HG02588 (cell line): ENCODE measurements around the gene SGMS2.

Source experiments
- ATAC-seq: cut with Tn5 transposase; IDR thresholded peaks from one replicate; pipeline ENCODE4 v1.9.1; 2021; ENCODE audit warnings: mild to moderate bottlenecking, moderate library complexity; ENCODE audit not compliant: unreplicated experiment

Gene SGMS2

GRCh38 chr4:107828315-107829090, 3.8 kb downstream of the SGMS2 start:
- ATAC-seq, result no peak

GRCh38 chr4:107831140-107831539, 6.4 kb downstream of the SGMS2 start:
- ATAC-seq, result no peak

- no peak for ATAC-seq
Measured at GRCh38 chr4:107832275-107832807, 7.6 kb downstream of the SGMS2 start.

GRCh38 chr4:107834241-107834794, 9.6 kb downstream of the SGMS2 start:
- no peak for ATAC-seq

- no peak for ATAC-seq
Measured at GRCh38 chr4:107835406-107835805, 10.7 kb downstream of the SGMS2 start.

GRCh38 chr4:107837317-107837716, 12.6 kb downstream of the SGMS2 start:
- no peak for ATAC-seq

- no peak for ATAC-seq
Measured at GRCh38 chr4:107837776-107838618, 13.3 kb downstream of the SGMS2 start.

- no peak for ATAC-seq
Measured at GRCh38 chr4:107838861-107839565, 14.3 kb downstream of the SGMS2 start.

GRCh38 chr4:107843391-107843790, 18.7 kb downstream of the SGMS2 start:
- no peak for ATAC-seq

GRCh38 chr4:107845681-107846080, 20.9 kb downstream of the SGMS2 start:
- ATAC-seq, result no peak

GRCh38 chr4:107850438-107850837, 25.7 kb downstream of the SGMS2 start:
- no peak for ATAC-seq

- ATAC-seq, result no peak
Measured at GRCh38 chr4:107853444-107854355, 29.0 kb downstream of the SGMS2 start.

GRCh38 chr4:107854356-107855022, 29.8 kb downstream of the SGMS2 start:
- ATAC-seq, result no peak

GRCh38 chr4:107855723-107856122, 31.0 kb downstream of the SGMS2 start:
- no peak for ATAC-seq

GRCh38 chr4:107856901-107857300, 32.2 kb downstream of the SGMS2 start:
- no peak for ATAC-seq

- ATAC-seq, result no peak
Measured at GRCh38 chr4:107857741-107858140, 33.0 kb downstream of the SGMS2 start.

- no peak for ATAC-seq
Measured at GRCh38 chr4:107858158-107858742, 33.5 kb downstream of the SGMS2 start.

- ATAC-seq, result no peak
Measured at GRCh38 chr4:107862658-107863057, 37.9 kb downstream of the SGMS2 start.

GRCh38 chr4:107863416-107863815, 38.7 kb downstream of the SGMS2 start:
- no peak for ATAC-seq
